Erythroblast (primary cell): Measurements from ENCODE around the gene IPPK.

ENCODE experiments used
- GATA1 ChIP-seq: IDR thresholded peaks from 2 replicates; pipeline ENCODE4 v1.6.1; 2011; ENCODE audit warnings: low read depth, mild to moderate bottlenecking, control low read depth, low read length, moderate library complexity
- POLR2A ChIP-seq: IDR thresholded peaks from 2 replicates; pipeline ENCODE4 v1.6.1; 2011; ENCODE audit warnings: mild to moderate bottlenecking, low read length

- TF ChIP-seq POLR2A (no peak), GATA1 (no peak)
These were observed 33.3 kb downstream of the IPPK start for GRCh38 chr9:92636627-92637026.
